WTC11 (cell line): ENCODE data around the gene PLEKHA6. TPM values are rescaled to one million over a fixed set of nuclear protein-coding genes. Genes with fewer than 3 reads are reported as not detected.

Experiments
- CREB1 ChIP-seq: sonication (generic); formaldehyde crosslinking; IDR thresholded peaks from 2 replicates; pipeline ENCODE4 v1.8.0; 2023; ENCODE audit warnings: mild to moderate bottlenecking, missing genetic modification reagents
- ETV6 ChIP-seq: sonication (generic); formaldehyde crosslinking; IDR thresholded peaks from 2 replicates; pipeline ENCODE4 v1.8.1; 2022; ENCODE audit warnings: mild to moderate bottlenecking, missing genetic modification reagents
- FOXK1 ChIP-seq: sonication (generic); formaldehyde crosslinking; IDR thresholded peaks from 2 replicates; pipeline ENCODE4 v1.8.0; 2022; ENCODE audit warnings: mild to moderate bottlenecking, moderate library complexity, missing genetic modification reagents
- NFE2L1 ChIP-seq: sonication (generic); formaldehyde crosslinking; IDR thresholded peaks from 2 replicates; pipeline ENCODE4 v1.8.1; 2023; ENCODE audit warnings: missing genetic modification reagents
- NR3C1 ChIP-seq: sonication (generic); formaldehyde crosslinking; conservative IDR thresholded peaks from 2 replicates; pipeline ENCODE4 v1.8.1; 2023; ENCODE audit warnings: low read depth, mild to moderate bottlenecking, missing genetic modification reagents
- OVOL2 ChIP-seq: fragments of 250-450 bp; sonication (Bioruptor Pico); IDR thresholded peaks from 2 replicates; pipeline ENCODE4 v1.9.0; 2021; ENCODE audit warnings: mild to moderate bottlenecking, borderline replicate concordance
- RORB ChIP-seq: fragments of 250-450 bp; sonication (Bioruptor Pico); IDR thresholded peaks from 2 replicates; pipeline ENCODE4 v1.9.0; 2021; ENCODE audit warnings: mild to moderate bottlenecking
- SMAD4 ChIP-seq: sonication (generic); formaldehyde crosslinking; IDR thresholded peaks from 2 replicates; pipeline ENCODE4 v1.8.0; 2022; ENCODE audit warnings: mild to moderate bottlenecking, missing genetic modification reagents
- TP53 ChIP-seq: sonication (generic); formaldehyde crosslinking; IDR thresholded peaks from 2 replicates; pipeline ENCODE4 v1.8.1; 2023; ENCODE audit warnings: mild to moderate bottlenecking, missing genetic modification reagents
- total RNA-seq: library from RNA; stranded (reverse); gene quantifications from 3 replicates; pipeline ENCODE4 v1.2.3, GENCODE V29; 2021
- TF ChIP-seq, protein P1 (sequence below): fragments of 250-450 bp; sonication (Bioruptor Pico); IDR thresholded peaks from 2 replicates; pipeline ENCODE4 v1.9.0; 2021; ENCODE audit warnings: mild to moderate bottlenecking
- TF ChIP-seq, protein P2 (sequence below): fragments of 250-450 bp; sonication (Bioruptor Pico); IDR thresholded peaks from 2 replicates; pipeline ENCODE4 v1.8.0; 2021; ENCODE audit warnings: mild to moderate bottlenecking
- TF ChIP-seq, protein P3 (sequence below): sonication (generic); formaldehyde crosslinking; IDR thresholded peaks from 2 replicates; pipeline ENCODE4 v1.8.0; 2022; ENCODE audit warnings: mild to moderate bottlenecking, missing genetic modification reagents
- TF ChIP-seq, protein P4 (sequence below): sonication (generic); formaldehyde crosslinking; IDR thresholded peaks from 2 replicates; pipeline ENCODE4 v1.8.0; 2022; ENCODE audit warnings: mild to moderate bottlenecking, missing genetic modification reagents
- TF ChIP-seq, protein P5 (sequence below): sonication (generic); formaldehyde crosslinking; conservative IDR thresholded peaks from 2 replicates; pipeline ENCODE4 v1.8.1; 2022; ENCODE audit warnings: mild to moderate bottlenecking, missing genetic modification reagents
- TF ChIP-seq, protein P6 (sequence below): sonication (generic); formaldehyde crosslinking; IDR thresholded peaks from 2 replicates; pipeline ENCODE4 v1.8.1; 2022; ENCODE audit warnings: mild to moderate bottlenecking, missing genetic modification reagents, moderate library complexity, borderline replicate concordance
- TF ChIP-seq, protein P7 (sequence below): sonication (generic); formaldehyde crosslinking; IDR thresholded peaks from 2 replicates; pipeline ENCODE4 v1.8.1; 2023; ENCODE audit warnings: mild to moderate bottlenecking, missing genetic modification reagents
- TF ChIP-seq, protein P8 (sequence below): sonication (generic); formaldehyde crosslinking; IDR thresholded peaks from 2 replicates; pipeline ENCODE4 v1.8.1; 2023; ENCODE audit warnings: mild to moderate bottlenecking, missing genetic modification reagents, moderate library complexity
- TF ChIP-seq, protein P9 (sequence below): sonication (generic); formaldehyde crosslinking; IDR thresholded peaks from 2 replicates; pipeline ENCODE4 v1.8.1; 2023; ENCODE audit warnings: mild to moderate bottlenecking, missing genetic modification reagents, moderate library complexity
- TF ChIP-seq, protein P10 (sequence below): fragments of 250-450 bp; sonication (Bioruptor Pico); IDR thresholded peaks from 2 replicates; pipeline ENCODE4 v1.9.0; 2021; ENCODE audit warnings: mild to moderate bottlenecking
- TF ChIP-seq, protein P11 (sequence below): sonication (generic); formaldehyde crosslinking; IDR thresholded peaks from 2 replicates; pipeline ENCODE4 v1.8.1; 2023; ENCODE audit warnings: mild to moderate bottlenecking, missing genetic modification reagents

Gene PLEKHA6
- total RNA-seq, 1 experiment from 2014 or later: 11.6 TPM

DNA sequence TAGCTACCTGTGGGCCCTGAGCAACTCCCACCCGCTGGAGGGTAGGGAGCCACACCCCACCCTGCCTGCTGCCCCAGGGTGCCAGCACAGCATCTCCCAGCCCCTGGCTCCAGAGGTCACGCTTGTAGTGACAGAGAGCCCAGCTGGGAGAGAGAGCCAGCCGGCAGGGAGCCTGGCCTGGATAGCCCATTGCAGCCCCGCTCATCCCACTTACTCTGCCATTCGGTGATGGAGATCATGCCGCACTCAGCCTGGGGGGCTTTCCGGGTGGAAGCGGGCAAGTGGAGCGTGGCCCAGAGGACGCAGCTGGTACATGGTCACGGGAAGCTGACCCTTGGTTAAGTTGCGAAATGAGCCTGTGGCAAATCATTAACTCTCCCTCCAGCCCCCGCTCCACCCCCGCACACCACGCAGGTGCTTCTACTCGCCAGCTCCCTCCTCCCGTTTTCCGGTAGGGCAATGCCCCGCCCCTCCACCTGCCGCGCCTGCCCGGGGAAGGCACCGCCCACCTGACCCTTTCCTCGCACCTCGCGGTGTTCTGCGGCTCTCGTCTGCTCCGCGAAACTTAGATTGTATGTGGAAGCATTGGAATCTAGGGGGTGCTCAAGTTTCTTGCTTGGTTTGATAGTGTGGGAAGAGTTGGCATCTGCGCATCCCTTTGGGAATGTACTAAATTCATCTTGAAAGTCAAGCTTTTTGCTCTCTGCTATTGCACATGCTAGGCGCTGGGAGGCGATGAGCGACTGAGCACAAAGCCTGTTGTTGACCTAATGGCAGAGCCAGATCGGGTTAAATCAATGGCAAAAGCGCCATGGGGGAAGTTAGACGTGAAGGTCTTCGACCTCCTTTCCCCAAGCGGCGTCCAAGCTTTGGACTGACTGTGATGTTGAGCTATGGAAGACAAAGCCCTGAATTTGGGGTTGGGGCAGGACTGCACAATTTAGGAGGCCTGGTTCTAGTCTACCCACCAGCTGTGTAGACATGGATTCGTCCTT is 145.8 kb downstream of the PLEKHA6 start, which contains the start of gene GOLT1A (continued):
- TF ChIP-seq, protein P1, sequence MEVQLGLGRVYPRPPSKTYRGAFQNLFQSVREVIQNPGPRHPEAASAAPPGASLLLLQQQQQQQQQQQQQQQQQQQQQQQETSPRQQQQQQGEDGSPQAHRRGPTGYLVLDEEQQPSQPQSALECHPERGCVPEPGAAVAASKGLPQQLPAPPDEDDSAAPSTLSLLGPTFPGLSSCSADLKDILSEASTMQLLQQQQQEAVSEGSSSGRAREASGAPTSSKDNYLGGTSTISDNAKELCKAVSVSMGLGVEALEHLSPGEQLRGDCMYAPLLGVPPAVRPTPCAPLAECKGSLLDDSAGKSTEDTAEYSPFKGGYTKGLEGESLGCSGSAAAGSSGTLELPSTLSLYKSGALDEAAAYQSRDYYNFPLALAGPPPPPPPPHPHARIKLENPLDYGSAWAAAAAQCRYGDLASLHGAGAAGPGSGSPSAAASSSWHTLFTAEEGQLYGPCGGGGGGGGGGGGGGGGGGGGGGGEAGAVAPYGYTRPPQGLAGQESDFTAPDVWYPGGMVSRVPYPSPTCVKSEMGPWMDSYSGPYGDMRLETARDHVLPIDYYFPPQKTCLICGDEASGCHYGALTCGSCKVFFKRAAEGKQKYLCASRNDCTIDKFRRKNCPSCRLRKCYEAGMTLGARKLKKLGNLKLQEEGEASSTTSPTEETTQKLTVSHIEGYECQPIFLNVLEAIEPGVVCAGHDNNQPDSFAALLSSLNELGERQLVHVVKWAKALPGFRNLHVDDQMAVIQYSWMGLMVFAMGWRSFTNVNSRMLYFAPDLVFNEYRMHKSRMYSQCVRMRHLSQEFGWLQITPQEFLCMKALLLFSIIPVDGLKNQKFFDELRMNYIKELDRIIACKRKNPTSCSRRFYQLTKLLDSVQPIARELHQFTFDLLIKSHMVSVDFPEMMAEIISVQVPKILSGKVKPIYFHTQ (CRISPR knock-in tag): no peak
- TF ChIP-seq, protein P2, sequence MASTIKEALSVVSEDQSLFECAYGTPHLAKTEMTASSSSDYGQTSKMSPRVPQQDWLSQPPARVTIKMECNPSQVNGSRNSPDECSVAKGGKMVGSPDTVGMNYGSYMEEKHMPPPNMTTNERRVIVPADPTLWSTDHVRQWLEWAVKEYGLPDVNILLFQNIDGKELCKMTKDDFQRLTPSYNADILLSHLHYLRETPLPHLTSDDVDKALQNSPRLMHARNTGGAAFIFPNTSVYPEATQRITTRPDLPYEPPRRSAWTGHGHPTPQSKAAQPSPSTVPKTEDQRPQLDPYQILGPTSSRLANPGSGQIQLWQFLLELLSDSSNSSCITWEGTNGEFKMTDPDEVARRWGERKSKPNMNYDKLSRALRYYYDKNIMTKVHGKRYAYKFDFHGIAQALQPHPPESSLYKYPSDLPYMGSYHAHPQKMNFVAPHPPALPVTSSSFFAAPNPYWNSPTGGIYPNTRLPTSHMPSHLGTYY: no peak
- TF ChIP-seq NR3C1 (CRISPR knock-in tag) (no peak), SMAD4 (CRISPR knock-in tag) (no peak), TP53 (CRISPR knock-in tag) (0 out of 2 replicates have a peak, but pooled peaks have one; percentile 78), ETV6 (CRISPR knock-in tag) (peak; percentile 95), RORB (CRISPR knock-in tag) (no peak), NFE2L1 (CRISPR knock-in tag) (peak; percentile 89; the same call in 1 of the 2 replicates), CREB1 (peak; percentile 71; the same call in 1 of the 2 replicates), FOXK1 (CRISPR knock-in tag) (peak; percentile 83), OVOL2 (CRISPR knock-in tag) (no peak)
- TF ChIP-seq, protein P3, sequence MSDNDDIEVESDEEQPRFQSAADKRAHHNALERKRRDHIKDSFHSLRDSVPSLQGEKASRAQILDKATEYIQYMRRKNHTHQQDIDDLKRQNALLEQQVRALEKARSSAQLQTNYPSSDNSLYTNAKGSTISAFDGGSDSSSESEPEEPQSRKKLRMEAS (CRISPR knock-in tag): peak; percentile 98
- TF ChIP-seq, protein P4, sequence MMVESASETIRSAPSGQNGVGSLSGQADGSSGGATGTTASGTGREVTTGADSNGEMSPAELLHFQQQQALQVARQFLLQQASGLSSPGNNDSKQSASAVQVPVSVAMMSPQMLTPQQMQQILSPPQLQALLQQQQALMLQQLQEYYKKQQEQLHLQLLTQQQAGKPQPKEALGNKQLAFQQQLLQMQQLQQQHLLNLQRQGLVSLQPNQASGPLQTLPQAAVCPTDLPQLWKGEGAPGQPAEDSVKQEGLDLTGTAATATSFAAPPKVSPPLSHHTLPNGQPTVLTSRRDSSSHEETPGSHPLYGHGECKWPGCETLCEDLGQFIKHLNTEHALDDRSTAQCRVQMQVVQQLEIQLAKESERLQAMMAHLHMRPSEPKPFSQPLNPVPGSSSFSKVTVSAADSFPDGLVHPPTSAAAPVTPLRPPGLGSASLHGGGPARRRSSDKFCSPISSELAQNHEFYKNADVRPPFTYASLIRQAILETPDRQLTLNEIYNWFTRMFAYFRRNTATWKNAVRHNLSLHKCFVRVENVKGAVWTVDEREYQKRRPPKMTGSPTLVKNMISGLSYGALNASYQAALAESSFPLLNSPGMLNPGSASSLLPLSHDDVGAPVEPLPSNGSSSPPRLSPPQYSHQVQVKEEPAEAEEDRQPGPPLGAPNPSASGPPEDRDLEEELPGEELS: peak; percentile 93
- TF ChIP-seq, protein P5, sequence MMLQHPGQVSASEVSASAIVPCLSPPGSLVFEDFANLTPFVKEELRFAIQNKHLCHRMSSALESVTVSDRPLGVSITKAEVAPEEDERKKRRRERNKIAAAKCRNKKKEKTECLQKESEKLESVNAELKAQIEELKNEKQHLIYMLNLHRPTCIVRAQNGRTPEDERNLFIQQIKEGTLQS (CRISPR knock-in tag): no peak
- TF ChIP-seq, protein P6, sequence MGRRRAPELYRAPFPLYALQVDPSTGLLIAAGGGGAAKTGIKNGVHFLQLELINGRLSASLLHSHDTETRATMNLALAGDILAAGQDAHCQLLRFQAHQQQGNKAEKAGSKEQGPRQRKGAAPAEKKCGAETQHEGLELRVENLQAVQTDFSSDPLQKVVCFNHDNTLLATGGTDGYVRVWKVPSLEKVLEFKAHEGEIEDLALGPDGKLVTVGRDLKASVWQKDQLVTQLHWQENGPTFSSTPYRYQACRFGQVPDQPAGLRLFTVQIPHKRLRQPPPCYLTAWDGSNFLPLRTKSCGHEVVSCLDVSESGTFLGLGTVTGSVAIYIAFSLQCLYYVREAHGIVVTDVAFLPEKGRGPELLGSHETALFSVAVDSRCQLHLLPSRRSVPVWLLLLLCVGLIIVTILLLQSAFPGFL: no peak
- TF ChIP-seq, protein P7, sequence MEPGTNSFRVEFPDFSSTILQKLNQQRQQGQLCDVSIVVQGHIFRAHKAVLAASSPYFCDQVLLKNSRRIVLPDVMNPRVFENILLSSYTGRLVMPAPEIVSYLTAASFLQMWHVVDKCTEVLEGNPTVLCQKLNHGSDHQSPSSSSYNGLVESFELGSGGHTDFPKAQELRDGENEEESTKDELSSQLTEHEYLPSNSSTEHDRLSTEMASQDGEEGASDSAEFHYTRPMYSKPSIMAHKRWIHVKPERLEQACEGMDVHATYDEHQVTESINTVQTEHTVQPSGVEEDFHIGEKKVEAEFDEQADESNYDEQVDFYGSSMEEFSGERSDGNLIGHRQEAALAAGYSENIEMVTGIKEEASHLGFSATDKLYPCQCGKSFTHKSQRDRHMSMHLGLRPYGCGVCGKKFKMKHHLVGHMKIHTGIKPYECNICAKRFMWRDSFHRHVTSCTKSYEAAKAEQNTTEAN (CRISPR knock-in tag): no peak
- TF ChIP-seq, protein P8, sequence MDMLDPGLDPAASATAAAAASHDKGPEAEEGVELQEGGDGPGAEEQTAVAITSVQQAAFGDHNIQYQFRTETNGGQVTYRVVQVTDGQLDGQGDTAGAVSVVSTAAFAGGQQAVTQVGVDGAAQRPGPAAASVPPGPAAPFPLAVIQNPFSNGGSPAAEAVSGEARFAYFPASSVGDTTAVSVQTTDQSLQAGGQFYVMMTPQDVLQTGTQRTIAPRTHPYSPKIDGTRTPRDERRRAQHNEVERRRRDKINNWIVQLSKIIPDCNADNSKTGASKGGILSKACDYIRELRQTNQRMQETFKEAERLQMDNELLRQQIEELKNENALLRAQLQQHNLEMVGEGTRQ (CRISPR knock-in tag): peak; percentile 79
- TF ChIP-seq, protein P9, sequence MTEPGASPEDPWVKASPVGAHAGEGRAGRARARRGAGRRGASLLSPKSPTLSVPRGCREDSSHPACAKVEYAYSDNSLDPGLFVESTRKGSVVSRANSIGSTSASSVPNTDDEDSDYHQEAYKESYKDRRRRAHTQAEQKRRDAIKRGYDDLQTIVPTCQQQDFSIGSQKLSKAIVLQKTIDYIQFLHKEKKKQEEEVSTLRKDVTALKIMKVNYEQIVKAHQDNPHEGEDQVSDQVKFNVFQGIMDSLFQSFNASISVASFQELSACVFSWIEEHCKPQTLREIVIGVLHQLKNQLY (CRISPR knock-in tag): no peak
- TF ChIP-seq, protein P10, sequence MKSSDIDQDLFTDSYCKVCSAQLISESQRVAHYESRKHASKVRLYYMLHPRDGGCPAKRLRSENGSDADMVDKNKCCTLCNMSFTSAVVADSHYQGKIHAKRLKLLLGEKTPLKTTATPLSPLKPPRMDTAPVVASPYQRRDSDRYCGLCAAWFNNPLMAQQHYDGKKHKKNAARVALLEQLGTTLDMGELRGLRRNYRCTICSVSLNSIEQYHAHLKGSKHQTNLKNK (CRISPR knock-in tag): no peak
- TF ChIP-seq, protein P11, sequence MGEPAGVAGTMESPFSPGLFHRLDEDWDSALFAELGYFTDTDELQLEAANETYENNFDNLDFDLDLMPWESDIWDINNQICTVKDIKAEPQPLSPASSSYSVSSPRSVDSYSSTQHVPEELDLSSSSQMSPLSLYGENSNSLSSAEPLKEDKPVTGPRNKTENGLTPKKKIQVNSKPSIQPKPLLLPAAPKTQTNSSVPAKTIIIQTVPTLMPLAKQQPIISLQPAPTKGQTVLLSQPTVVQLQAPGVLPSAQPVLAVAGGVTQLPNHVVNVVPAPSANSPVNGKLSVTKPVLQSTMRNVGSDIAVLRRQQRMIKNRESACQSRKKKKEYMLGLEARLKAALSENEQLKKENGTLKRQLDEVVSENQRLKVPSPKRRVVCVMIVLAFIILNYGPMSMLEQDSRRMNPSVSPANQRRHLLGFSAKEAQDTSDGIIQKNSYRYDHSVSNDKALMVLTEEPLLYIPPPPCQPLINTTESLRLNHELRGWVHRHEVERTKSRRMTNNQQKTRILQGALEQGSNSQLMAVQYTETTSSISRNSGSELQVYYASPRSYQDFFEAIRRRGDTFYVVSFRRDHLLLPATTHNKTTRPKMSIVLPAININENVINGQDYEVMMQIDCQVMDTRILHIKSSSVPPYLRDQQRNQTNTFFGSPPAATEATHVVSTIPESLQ (CRISPR knock-in tag): no peak
